Right lobe of liver (tissue), 6 donors: ENCODE results near the gene SMIM17. TPM values are rescaled to one million over a fixed set of nuclear protein-coding genes. Genes with fewer than 3 reads are reported as not detected.

Source experiments
- ATAC-seq, 4 donors: fragments of 200-7000 bp; cut with Tn5 transposase; one replicate each; pipeline ENCODE4 v1.9.1; 2020; ENCODE audit warnings: mild to moderate bottlenecking in 4 of 4, moderate library complexity in 4 of 4
- DNase-seq, 3 donors: peaks; one replicate each; pipeline ENCODE4 v3.0.0-alpha.2; 2020
- H3K27ac ChIP-seq, 3 donors: fragments of 200-600 bp; one replicate each; pipeline ENCODE4 v1.8.0; 2022
- H3K27me3 ChIP-seq, 2 donors: fragments of 200-600 bp; one replicate each; pipeline ENCODE4 v1.8.0; 2022
- H3K36me3 ChIP-seq, 4 donors: fragments of 200-600 bp; sonication (generic) in 1 of 4; one replicate each; pipeline versions ENCODE4 v1.5.1 to v1.8.0; 2017 to 2022; ENCODE audit warnings: control low read depth in 1 of 4
- H3K4me1 ChIP-seq, 4 donors: fragments of 200-600 bp; sonication (generic) in 1 of 4; one replicate each; pipeline versions ENCODE4 v1.5.1 to v1.8.0; 2017 to 2022; ENCODE audit warnings: control low read depth in 1 of 4
- H3K4me3 ChIP-seq, 3 donors: fragments of 200-600 bp; one replicate each; pipeline ENCODE4 v1.8.0; 2022
- H3K9me3 ChIP-seq, 4 donors: fragments of 200-600 bp; sonication (generic) in 1 of 4; one replicate each; pipeline versions ENCODE4 v1.5.1 to v1.8.0; 2017 to 2022; ENCODE audit warnings: control low read depth in 1 of 4
- POLR2A ChIP-seq: fragments of 450-650 bp; IDR thresholded peaks from one replicate; pipeline ENCODE4 v1.6.1; 2017; ENCODE audit warnings: antibody characterized with exemption, mild to moderate bottlenecking
- WGBS: methylation state at CpG from one replicate; pipeline ENCODE4 v1.1.6; 2018; ENCODE audit warnings: low coverage, low lambda C conversion rate; ENCODE audit not compliant: insufficient coverage; ENCODE audit errors: missing lambda C conversion rate; 5-methylcytosine and 5-hydroxymethylcytosine counted together
- intact Hi-C, 2 donors: fragments of 100-400 bp; cut with DNase I; formaldehyde crosslinking; loops; one replicate each; pipeline versions ENCODE4 v1.11.2 to v1.14.1; 2022
- total RNA-seq, 6 experiments: library from RNA; depleted of rRNA in 2 of 6; stranded (reverse); fragments of >200 nt in 2 of 6; fragmentation: NEBNext Ultra II Directional in 3 of 6; extraction: Animal tissue kit (Norgen Biotek cat#: 25700) in 3 of 6; gene quantifications; one replicate each; pipeline versions ENCODE4 v1.1.0 to v1.2.4, GENCODE V29; 2016 to 2023
- TF ChIP-seq, protein P1 (sequence below), 4 donors: fragments of 200-600 bp in 3 of 4; fragments of 450-650 bp in 1 of 4; IDR thresholded peaks; one replicate each; pipeline versions ENCODE4 v1.5.1 to v1.8.0; 2016 to 2022; ENCODE audit warnings: antibody characterized with exemption in 4 of 4, mild to moderate bottlenecking in 2 of 4
- donor health status: DM: no; HTN: yes; CAD: no.
- donor health status: DM: no; HTN: no; CAD: no.
- donor health status: DM: no; HTN: no; CAD: no.
- donor health status: DM: no; HTN: yes; CAD: no.
- donor health status: DM: no; HTN: yes; CAD: no.

SMIM17 gene
- total RNA-seq, 6 experiments from 2014 or later = not detected

DNA sequence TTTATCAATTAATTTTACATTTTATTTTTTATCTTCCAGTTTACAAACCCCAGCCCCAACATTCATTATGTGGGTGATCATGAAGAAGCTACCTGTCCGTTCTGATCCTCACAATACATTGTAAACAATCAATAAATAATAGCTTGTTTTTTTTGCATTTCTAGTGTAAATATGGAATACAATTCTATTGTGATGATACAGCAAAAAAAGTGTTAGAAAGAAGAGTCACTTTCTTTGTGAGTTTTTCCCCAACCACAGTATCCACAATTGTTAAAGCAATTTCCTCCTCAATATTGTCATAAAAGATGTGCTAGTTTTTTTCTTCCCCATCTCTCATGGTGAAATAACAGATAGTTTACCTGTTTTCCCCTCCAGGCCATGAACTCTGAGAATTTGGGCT is 58.9 kb downstream of the SMIM17 start:
- Histone ChIP-seq H3K27me3 (no peaks in the 10 kb centered on the region), H3K9me3 (no peaks in the 10 kb centered on the region), H3K36me3 (no peaks in the 10 kb centered on the region), H3K4me1 (no peaks in the 10 kb centered on the region), H3K27ac (no peak overlapping the region), H3K4me3 (no peak overlapping the region)
- no peak for TF ChIP-seq POLR2A
- TF ChIP-seq, protein P1, sequence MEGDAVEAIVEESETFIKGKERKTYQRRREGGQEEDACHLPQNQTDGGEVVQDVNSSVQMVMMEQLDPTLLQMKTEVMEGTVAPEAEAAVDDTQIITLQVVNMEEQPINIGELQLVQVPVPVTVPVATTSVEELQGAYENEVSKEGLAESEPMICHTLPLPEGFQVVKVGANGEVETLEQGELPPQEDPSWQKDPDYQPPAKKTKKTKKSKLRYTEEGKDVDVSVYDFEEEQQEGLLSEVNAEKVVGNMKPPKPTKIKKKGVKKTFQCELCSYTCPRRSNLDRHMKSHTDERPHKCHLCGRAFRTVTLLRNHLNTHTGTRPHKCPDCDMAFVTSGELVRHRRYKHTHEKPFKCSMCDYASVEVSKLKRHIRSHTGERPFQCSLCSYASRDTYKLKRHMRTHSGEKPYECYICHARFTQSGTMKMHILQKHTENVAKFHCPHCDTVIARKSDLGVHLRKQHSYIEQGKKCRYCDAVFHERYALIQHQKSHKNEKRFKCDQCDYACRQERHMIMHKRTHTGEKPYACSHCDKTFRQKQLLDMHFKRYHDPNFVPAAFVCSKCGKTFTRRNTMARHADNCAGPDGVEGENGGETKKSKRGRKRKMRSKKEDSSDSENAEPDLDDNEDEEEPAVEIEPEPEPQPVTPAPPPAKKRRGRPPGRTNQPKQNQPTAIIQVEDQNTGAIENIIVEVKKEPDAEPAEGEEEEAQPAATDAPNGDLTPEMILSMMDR (IDR thresholded peaks at IDR 0.05) = no peak
- DNase-seq = no peak
- ATAC-seq = no peak
- intact Hi-C loops = no loop called here
- 23% methylated on average over 1 of the region's 1 CpG for WGBS

DNA sequence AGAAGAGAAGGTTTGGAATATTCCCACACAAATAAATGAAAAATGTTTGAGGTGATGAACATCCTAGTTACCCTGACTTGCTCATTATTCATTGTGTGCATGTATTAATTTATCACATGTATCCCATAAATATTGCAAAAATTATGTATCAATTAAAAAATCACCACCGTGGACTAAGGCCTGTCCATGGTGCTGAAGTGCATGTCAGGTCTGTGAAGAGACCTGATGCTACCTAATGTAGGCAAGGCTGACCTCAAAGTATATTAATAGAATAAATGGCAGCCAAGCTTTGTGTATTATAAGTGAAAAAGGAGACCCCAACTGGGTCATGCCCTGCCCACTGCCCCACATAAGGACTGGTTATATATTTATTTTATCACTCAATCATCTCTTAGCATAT is 63.0 kb downstream of the SMIM17 start:
- Histone ChIP-seq H3K27me3 (no peaks in the 10 kb centered on the region), H3K4me1 (no peaks in the 10 kb centered on the region), H3K9me3 (no peaks in the 10 kb centered on the region), H3K36me3 (no peaks in the 10 kb centered on the region), H3K27ac (no peak overlapping the region), H3K4me3 (no peak overlapping the region)
- DNase-seq (no peak), ATAC-seq (no peak)
- TF ChIP-seq, protein P1 (IDR thresholded peaks at IDR 0.05) = no peak
- no peak for TF ChIP-seq POLR2A
- intact Hi-C loops = no loop called here
- 71% methylated on average over 1 of the region's 1 CpG for WGBS

Other genes starting within 250 kb of the SMIM17 start
- 1 to 10 TPM in 4 of 6 experiments, under 1 TPM in 2; 0.80 to 2.8 (median 1.5) TPM for gene ZNF582, start 249.6 kb upstream of the SMIM17 start, total RNA-seq
- 1 to 10 TPM in 3 of 6 experiments, under 1 TPM in 3; 0.50 to 2.9 (median 1.3) TPM for gene ZNF583, start 238.8 kb upstream of the SMIM17 start, total RNA-seq
- gene ZNF667, start 165.8 kb upstream of the SMIM17 start, total RNA-seq = 1 to 10 TPM in 1 of 6 experiments, under 1 TPM in 5; 0.56 to 2.0 (median 0.69) TPM
- 1 to 10 TPM; 1.1 to 3.6 (median 2.2) TPM for gene ZNF471, start 135.3 kb upstream of the SMIM17 start, total RNA-seq
- 1 to 10 TPM in 1 of 6 experiments, under 1 TPM in 5; 0.53 to 2.6 (median 0.77) TPM for gene ZFP28, start 104.2 kb upstream of the SMIM17 start, total RNA-seq
- 1 to 10 TPM; 1.2 to 5.7 (median 2.9) TPM for gene ZNF470, start 75.7 kb upstream of the SMIM17 start, total RNA-seq
- gene ZNF71, start 47.9 kb upstream of the SMIM17 start, total RNA-seq = 1 to 10 TPM in 4 of 6 experiments, under 1 TPM in 2; 0.90 to 2.8 (median 1.5) TPM
- gene ZNF835, start 28.6 kb downstream of the SMIM17 start, total RNA-seq = 1 to 10 TPM in 1 of 6 experiments, under 1 TPM in 5; 0.15 to 1.3 (median 0.53) TPM
- gene PEG3, start 197.6 kb downstream of the SMIM17 start, total RNA-seq = 1 to 10 TPM; 3.0 to 9.5 (median 6.5) TPM
- gene ZIM2, start 197.6 kb downstream of the SMIM17 start, total RNA-seq = 1 to 10 TPM in 1 of 6 experiments, under 1 TPM in 1, not detected in 4; 0.22 to 1.8 TPM